GM19395 (cell line): Measurements from ENCODE around the gene LPP.

Experiments
- ATAC-seq: cut with Tn5 transposase; IDR thresholded peaks from one replicate; pipeline ENCODE4 v1.9.1; 2021; ENCODE audit warnings: mild to moderate bottlenecking, moderate library complexity; ENCODE audit not compliant: unreplicated experiment

LPP gene

DNA sequence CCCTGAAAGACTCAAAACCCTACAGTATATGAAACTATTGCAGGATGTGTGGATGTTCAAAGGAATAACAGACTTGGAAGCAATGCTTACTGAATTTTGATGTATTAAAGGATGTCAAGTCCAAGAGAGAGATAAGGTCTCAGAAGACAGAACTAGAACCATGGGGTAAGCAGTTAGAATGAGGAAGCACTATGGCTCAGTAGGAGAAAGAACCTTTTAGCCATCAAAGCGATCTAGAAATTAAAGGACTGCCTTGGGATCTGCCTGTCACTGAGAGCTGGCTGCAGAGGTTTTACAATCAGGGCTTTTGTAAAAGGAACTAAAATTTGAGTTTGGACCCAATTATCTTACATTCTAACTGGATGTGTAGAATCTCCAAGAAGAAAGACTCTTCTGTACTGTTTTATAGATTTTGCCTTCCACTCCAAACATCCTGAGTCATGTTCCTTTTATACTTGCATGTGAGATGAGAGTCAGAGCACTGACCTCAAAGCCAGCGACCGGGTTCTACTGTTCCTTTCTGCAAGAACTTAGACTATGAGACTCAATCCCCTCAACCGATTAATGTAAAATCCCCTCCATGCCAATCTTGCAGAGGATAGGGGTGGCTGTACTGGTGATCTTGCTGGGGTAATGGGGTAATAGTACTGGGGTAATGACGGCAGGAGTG lies 605.5 kb downstream of the LPP start:
- no peak for ATAC-seq

DNA sequence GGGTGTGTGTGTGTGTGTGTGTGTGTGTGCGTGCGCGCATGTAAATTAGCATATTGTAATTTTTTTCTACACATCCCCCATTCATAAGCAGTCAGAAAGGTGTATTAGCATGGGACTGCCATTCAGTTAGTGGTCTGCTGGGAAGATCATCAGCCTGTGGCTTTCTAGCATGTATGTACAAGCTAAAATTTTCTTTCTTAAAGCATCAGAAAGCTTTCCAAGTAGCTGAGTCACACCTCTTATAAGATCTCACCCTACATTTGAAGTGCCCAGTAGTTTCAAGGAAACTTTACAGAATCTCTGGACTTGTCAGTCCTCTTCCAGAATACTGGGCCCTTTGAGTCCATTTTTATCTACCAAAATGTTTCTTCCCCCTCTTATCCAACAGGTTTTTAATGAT lies 606.5 kb downstream of the LPP start:
- no peak for ATAC-seq

- no peak for ATAC-seq
Observed at GRCh38 chr3:188761439-188761838, 607.5 kb downstream of the LPP start.

DNA sequence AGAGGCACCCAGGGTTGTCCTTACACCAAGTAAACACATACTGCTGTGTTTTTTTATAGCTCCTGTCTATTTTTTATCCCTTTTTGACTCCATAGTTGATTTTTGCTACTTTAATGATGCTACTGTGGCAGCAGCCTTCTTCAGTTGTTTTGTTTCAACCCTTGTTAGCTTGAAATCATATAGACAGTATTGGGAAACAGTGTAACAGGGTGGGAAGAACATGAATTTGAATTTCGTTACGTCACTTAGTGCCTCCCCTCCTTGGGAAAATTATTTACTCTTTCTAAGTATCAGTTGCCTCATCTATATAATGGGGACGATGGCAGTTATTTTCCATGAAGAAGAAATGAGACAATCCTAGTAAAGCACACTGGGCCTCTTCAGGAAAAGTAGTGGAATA lies 608.0 kb downstream of the LPP start:
- no peak for ATAC-seq

GRCh38 chr3:188764609-188765008 lies 610.7 kb downstream of the LPP start:
- no peak for ATAC-seq

DNA sequence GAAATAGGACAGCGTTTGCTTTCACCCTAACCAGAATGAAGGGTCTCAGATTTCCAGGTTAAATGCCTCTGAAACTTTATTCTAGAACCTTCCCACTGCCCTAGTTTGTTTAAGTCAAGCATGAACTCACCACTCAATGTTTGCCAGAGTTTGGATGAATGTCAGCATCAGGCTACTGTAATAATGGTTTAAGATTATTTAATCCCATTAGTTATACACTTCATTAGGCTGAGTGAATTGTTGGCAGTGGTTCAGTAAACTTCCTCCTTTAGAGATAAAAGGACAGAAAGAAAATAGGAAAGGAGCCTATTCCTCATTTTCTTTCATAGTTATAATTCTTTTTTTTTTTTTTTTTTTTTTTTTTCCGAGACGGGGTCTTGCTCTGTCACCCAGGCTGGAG lies 615.9 kb downstream of the LPP start:
- ATAC-seq: no peak

GRCh38 chr3:188772886-188773285 lies 618.9 kb downstream of the LPP start:
- no peak for ATAC-seq

GRCh38 chr3:188775412-188775811 lies 621.5 kb downstream of the LPP start:
- ATAC-seq: no peak

- ATAC-seq: no peak
Observed at GRCh38 chr3:188776447-188776846, 622.5 kb downstream of the LPP start.

DNA sequence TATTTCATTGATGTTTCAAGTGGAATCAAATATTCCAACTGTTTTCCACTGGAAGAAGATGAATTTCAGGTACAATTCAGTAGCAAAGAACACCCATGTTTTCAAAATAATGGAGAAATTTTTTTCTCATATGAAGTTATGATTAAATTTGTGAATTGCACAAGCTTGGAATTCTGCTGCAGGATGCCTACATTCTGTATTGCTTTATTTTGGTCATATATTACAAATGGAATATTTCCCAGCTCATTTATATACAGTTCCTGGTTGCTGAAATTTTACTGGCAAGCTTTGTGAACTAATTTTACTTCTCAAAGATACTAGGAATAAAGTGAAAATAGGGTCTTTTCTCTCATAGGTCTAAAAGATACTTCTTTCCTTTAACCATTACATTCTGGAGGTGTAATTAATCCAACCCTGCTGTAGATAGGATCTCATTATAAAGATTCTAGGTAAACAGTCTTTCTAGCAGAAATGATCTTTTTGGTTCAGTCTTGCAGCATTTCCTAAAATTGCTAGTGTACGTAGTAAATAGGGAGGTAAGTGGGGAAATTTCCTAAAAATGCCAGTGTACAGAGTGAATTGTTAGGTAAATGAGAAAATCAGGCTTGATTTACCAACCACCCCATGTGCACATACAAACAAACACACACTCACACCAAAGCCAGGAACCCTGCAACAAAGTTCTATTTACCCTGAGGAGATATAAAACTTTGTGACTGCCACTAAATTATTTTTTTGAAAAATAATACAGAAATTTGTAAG lies 624.3 kb downstream of the LPP start:
- no peak for ATAC-seq

DNA sequence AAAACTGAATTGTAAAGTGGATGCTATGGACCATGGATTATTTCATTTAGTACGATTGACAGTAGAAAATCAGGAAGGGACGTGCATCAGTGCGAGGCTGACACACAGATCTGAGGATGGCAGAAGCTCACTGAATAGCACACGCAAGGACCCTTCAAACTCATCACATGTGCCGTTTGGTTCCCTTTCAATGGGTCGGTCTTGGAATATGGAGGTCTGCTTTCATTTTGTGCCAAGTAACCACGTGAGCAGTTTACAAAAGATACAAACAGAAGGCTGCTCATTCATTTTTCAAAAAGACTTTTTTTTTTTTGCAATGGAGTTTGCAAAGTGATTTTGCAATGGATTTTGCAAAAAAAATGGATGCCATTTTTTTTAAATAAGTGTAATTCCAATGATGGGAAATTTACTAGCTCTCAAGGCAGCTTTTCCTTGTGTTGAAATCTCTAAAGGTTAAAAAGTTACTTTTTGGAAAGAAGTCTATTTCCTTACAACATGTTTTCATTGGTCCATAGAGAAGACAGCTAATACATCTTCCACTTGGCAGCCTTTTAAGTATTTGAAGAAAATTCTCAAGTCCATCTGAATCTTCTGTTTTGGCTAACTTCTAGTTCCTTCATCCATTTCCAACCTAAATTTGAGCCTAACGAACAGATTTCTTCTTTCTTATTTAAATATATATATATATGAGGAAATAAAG lies 625.5 kb downstream of the LPP start:
- no peak for ATAC-seq

DNA sequence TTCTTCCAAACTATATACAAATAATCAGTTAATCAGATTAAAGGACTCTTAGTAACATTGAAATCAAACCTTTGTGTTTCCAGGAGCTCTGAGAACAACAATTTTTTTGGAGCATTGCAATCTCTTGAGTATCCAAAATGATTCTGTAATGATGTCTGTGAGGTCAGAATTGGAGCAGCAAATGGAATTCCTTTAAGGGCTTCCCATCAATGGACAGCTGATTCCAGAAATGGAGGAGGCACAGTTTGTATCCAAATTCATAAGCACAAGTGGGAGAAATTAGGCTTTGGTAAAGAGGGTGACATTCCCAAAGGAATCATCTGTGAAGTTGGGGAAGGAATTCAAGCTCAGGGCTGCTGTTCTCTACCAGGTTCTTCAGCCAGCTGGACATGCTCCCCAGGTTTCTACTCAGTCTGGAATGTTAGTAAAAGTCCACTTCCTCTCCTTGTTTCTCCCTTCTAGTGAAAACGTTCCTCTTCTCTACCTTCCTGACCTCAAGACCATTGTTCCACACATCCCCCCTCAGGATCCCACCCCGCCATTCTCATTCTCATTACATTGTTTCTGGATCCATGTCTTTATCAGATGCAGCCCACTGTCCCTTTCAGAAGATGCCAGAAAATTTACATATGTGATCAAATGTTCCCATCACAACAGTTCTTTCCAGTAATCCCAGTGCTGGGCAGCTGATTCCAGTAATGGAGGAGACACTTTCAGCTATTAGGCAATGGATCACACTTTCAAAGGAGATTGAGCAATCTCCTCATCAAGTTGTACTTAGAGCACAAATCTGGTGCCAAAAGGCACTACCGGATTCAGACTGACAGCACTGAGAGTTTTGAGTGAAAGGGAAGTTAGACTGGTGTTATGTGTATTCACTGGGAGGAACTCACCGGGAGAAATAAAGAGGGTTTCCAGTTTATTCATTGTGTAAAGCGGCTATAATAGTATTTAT lies 626.5 kb downstream of the LPP start:
- no peak for ATAC-seq

GRCh38 chr3:188782613-188783124 lies 628.7 kb downstream of the LPP start:
- no peak for ATAC-seq

DNA sequence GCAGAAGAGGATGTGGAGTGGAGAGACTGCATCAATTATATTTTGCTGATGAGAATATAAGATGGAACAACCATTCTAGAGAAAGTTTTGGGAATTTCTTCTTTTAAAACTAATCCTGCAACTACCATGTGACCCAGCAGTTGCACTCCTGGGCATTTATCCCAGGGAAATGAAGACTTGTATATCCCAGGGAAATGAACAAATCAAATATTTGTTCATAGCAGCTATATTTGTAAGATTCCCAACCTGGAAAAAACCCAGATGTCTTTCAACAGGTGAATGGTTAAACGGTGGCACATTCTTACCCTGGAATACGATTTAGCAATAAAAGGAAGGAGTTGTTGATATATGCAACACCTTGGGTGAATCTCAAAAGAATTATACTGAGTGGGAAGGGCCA lies 632.5 kb downstream of the LPP start:
- no peak for ATAC-seq

DNA sequence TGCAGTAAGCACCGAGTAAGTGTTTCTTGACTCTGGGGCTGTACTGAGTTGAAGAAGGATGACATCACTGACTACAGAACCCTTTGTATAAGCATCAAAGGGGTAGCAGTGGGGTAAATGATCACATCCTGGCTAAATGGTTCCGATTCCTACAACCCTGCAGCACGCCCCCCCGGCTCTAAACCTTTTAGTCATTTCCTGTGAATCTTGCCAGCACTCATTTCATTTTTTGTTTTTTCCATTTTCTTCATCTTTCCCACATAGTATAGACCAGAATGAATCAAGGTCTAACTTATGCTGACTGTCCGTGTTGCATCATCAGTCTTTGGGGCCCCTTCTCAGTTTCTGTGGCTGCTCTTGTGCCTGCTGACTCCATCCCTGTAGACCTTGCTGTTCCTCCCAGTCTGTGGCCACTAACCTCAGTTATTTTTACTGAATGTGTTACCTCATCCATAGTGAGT lies 634.7 kb downstream of the LPP start:
- no peak for ATAC-seq

DNA sequence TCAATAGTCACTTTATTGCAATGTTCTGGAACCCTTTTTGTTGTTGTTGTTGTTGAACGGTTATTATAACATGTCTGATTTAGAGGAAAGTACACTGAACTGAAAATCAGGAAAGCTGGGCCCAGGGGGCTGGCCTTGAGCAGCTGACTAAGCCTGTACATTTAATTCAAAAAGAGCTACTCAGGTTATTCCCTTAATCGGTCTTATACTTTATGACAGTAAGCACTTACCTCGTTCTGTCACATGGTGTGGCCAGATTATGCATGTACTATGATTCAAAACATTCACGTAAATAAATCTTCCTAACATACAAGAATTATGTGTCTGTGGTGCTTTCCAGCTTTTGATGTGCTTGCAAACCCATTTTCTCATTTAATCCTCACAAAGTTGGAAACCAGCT lies 635.3 kb downstream of the LPP start:
- ATAC-seq: no peak

DNA sequence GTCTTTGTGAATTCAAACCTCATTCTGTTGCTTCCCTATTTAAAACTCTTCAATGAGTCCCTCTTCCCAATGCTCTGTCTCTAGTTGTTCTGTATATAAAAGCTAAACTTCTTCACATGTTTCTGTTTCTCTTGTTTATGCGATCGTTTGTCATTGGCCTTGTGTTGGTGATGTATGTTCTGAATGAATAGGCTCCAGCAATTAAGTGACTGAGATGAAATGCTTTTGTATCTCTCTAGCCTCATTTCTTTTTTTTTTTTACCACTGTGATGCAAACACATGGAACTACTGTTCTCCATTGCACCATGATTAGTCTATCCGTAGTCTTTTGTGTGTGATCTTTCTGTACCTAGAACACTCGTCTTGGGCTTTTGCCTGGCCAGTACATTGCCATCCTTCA lies 637.4 kb downstream of the LPP start:
- ATAC-seq: no peak

DNA sequence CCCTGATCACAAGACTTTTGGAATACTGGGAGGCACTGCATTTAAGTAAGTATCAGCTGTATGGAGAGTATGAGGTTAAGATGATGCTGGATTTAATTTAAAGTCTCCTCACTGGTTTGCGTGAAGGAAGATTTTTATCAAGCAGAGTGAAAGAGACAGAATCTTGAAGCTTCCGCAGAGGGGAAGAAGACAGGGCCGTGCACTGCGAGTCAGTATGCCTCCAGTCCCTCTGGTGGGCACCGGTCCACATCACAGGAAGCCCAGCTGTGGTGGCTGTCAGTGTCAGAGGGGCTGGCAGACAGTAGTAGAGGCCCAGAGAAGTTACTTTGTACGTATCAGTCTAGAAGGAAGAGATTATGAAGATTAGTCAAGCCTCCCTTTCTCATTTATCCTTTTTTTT lies 638.8 kb downstream of the LPP start:
- no peak for ATAC-seq

DNA sequence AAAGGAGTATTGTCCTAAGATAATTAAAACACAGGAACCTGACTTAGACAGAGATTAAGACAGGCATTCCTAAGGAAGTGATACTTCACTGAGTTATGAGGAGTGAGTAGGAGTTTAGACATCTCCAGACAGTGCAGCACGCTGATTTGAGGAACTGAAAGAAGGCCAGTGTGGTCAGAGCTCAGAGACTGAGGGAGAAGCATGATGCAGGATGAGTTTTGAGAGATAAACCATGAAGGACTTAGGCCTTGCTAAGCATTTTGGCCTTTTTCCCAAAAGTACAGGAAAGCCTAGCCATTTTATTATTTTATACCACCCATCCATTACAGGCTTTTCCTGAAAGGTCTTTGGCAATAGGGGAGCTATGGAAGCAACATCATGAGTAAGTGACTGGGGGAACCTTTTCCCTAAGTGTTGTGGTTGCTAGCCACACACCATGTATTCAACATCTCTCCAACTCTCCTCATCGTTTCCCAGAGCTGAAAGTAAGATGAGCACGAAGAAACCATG lies 642.2 kb downstream of the LPP start:
- ATAC-seq: peak; percentile 75

DNA sequence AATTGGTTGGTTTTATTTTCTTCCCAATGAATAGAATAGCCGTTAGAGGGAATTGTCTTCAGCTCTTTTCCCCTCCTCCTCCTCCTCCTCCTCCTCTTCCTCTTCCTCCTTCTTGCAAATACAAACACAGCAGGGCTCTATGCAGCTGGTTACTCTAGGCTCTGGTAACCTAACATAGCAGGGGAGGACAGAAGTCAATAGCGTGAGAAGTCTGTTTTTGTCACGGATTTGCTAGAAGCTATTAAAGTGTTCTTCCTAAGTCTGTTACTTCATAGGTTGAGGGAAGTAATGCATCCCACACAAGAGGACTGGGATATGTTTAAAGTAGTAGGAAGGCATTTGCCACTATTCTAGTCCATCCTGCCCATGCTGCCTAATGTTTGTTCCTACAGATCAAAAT lies 643.1 kb downstream of the LPP start:
- no peak for ATAC-seq
